ENCODE measurements around the gene QRICH1.

DNA sequence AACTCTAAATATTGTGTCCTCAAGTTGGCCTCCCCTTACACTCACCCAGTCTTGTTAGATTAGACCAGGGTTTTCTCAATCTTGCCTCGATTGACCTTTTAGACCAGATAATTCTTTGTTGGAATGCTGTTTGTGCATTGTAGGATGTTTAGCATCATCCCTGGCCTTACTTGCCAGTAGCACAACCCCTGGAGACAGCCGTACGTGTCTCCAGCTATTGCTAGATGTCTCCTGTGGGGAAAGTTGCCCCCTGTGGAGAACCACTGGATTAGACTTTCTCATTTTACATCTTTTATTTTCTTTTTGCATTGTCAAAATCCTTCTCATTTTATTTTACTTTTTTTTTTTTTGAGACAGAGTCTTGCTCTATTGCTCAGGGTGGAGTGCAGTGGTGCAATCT, 84.5 kb downstream of the QRICH1 start:
- TF ChIP-seq, protein P1, sequence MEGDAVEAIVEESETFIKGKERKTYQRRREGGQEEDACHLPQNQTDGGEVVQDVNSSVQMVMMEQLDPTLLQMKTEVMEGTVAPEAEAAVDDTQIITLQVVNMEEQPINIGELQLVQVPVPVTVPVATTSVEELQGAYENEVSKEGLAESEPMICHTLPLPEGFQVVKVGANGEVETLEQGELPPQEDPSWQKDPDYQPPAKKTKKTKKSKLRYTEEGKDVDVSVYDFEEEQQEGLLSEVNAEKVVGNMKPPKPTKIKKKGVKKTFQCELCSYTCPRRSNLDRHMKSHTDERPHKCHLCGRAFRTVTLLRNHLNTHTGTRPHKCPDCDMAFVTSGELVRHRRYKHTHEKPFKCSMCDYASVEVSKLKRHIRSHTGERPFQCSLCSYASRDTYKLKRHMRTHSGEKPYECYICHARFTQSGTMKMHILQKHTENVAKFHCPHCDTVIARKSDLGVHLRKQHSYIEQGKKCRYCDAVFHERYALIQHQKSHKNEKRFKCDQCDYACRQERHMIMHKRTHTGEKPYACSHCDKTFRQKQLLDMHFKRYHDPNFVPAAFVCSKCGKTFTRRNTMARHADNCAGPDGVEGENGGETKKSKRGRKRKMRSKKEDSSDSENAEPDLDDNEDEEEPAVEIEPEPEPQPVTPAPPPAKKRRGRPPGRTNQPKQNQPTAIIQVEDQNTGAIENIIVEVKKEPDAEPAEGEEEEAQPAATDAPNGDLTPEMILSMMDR (IDR thresholded peaks at IDR 0.05; ENCODE audit: extremely low read depth in 1 of 2, insufficient read depth in 1 of 2, low read depth in 1 of 2, low read length in 2 of 2): no peak
- no peak for TF ChIP-seq POLR2A (IDR thresholded peaks at IDR 0.05; ENCODE audit: low read depth, low read length)
- no peak for TF ChIP-seq POLR2AphosphoS5 (IDR thresholded peaks at IDR 0.05; ENCODE audit: insufficient read depth, low read depth, low read length)
- no peak for TF ChIP-seq EZH2 (IDR thresholded peaks at IDR 0.05; ENCODE audit: borderline replicate concordance, low read depth, low read length, severe bottlenecking)
- TF ChIP-seq, protein P2, sequence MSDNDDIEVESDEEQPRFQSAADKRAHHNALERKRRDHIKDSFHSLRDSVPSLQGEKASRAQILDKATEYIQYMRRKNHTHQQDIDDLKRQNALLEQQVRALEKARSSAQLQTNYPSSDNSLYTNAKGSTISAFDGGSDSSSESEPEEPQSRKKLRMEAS (IDR thresholded peaks at IDR 0.05; ENCODE audit: insufficient read depth, insufficient read length): no peak
